GM18873 (cell line): Measurements from ENCODE around the gene MBNL2.
A peak's percentile ranks its signal among the peaks of the same experiment; 100 is the strongest.

Experiments
- ATAC-seq: cut with Tn5 transposase; IDR thresholded peaks from one replicate; pipeline ENCODE4 v1.9.1; 2021; ENCODE audit warnings: mild to moderate bottlenecking, moderate library complexity, moderate number of reproducible peaks; ENCODE audit not compliant: unreplicated experiment, low FRiP score

The MBNL2 gene

GRCh38 chr13:97221989-97222700, at the start of gene MBNL2:
Gene MBNL2 (plus strand): TSS chr13:97222333. CDS start chr13:97276236, 53,903 bp downstream.
- ATAC-seq = peak; percentile 96

- ATAC-seq = no peak
These were observed 47.5 kb upstream of the MBNL2 start for GRCh38 chr13:97174638-97175037.

GRCh38 chr13:97175041-97175440, 47.1 kb upstream of the MBNL2 start:
- no peak for ATAC-seq

- no peak for ATAC-seq
These were observed 42.6 kb upstream of the MBNL2 start for GRCh38 chr13:97179501-97179900.

GRCh38 chr13:97182111-97182890, 39.8 kb upstream of the MBNL2 start:
- ATAC-seq = no peak

- no peak for ATAC-seq
These were observed 36.8 kb upstream of the MBNL2 start for GRCh38 chr13:97185291-97185690.

- no peak for ATAC-seq
These were observed 36.4 kb upstream of the MBNL2 start for GRCh38 chr13:97185751-97186150.

GRCh38 chr13:97188207-97188606, 33.9 kb upstream of the MBNL2 start:
- ATAC-seq = no peak

GRCh38 chr13:97189928-97190327, 32.2 kb upstream of the MBNL2 start:
- no peak for ATAC-seq

- ATAC-seq = no peak
These were observed 31.0 kb upstream of the MBNL2 start for GRCh38 chr13:97191142-97191541.

GRCh38 chr13:97191615-97192014, 30.5 kb upstream of the MBNL2 start:
- ATAC-seq = no peak

GRCh38 chr13:97192166-97192565, 30.0 kb upstream of the MBNL2 start:
- no peak for ATAC-seq

- ATAC-seq = no peak
These were observed 28.6 kb upstream of the MBNL2 start for GRCh38 chr13:97193577-97193976.

GRCh38 chr13:97194479-97194878, 27.7 kb upstream of the MBNL2 start:
- no peak for ATAC-seq

- ATAC-seq = no peak
These were observed 25.8 kb upstream of the MBNL2 start for GRCh38 chr13:97196340-97196739.

GRCh38 chr13:97198753-97199152, 23.4 kb upstream of the MBNL2 start:
- ATAC-seq = no peak

- no peak for ATAC-seq
These were observed 22.7 kb upstream of the MBNL2 start for GRCh38 chr13:97199451-97199850.

GRCh38 chr13:97200081-97200942, 21.8 kb upstream of the MBNL2 start:
- no peak for ATAC-seq

- no peak for ATAC-seq
These were observed 19.4 kb upstream of the MBNL2 start for GRCh38 chr13:97202761-97203160.

GRCh38 chr13:97205465-97205864, 16.7 kb upstream of the MBNL2 start:
- no peak for ATAC-seq

GRCh38 chr13:97205982-97206381, 16.2 kb upstream of the MBNL2 start:
- ATAC-seq = no peak
